Measurements from ENCODE around the gene MILR1. TPM values are rescaled to one million over a fixed set of nuclear protein-coding genes. Genes with fewer than 3 reads are reported as not detected.
"Not testable (repeated sequence)": the region's sequence is repeated elsewhere in the genome, so short reads cannot be mapped to it uniquely, and the experiment has no call there.

Gene MILR1
- total and polyA plus RNA-seq, 4 donors, result 1.2 to 3.8 (median 1.9) TPM

- H3K27me3 ChIP-seq (ENCODE audit: control insufficient read depth in 4 of 4, insufficient read depth in 4 of 4, low read length in 3 of 4), result no peaks in the 10 kb centered on the region
- H3K9ac ChIP-seq (ENCODE audit: low read depth in 1 of 2, low read length in 2 of 2), result no peak overlapping the region
- TF ChIP-seq GABPA (IDR thresholded peaks at IDR 0.05 in 1 of 2, conservative IDR thresholded peaks at IDR 0.05 in 1 of 2), result no peak
- TF ChIP-seq, protein P1, sequence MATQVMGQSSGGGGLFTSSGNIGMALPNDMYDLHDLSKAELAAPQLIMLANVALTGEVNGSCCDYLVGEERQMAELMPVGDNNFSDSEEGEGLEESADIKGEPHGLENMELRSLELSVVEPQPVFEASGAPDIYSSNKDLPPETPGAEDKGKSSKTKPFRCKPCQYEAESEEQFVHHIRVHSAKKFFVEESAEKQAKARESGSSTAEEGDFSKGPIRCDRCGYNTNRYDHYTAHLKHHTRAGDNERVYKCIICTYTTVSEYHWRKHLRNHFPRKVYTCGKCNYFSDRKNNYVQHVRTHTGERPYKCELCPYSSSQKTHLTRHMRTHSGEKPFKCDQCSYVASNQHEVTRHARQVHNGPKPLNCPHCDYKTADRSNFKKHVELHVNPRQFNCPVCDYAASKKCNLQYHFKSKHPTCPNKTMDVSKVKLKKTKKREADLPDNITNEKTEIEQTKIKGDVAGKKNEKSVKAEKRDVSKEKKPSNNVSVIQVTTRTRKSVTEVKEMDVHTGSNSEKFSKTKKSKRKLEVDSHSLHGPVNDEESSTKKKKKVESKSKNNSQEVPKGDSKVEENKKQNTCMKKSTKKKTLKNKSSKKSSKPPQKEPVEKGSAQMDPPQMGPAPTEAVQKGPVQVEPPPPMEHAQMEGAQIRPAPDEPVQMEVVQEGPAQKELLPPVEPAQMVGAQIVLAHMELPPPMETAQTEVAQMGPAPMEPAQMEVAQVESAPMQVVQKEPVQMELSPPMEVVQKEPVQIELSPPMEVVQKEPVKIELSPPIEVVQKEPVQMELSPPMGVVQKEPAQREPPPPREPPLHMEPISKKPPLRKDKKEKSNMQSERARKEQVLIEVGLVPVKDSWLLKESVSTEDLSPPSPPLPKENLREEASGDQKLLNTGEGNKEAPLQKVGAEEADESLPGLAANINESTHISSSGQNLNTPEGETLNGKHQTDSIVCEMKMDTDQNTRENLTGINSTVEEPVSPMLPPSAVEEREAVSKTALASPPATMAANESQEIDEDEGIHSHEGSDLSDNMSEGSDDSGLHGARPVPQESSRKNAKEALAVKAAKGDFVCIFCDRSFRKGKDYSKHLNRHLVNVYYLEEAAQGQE (IDR thresholded peaks at IDR 0.05), result no peak
- no peak for TF ChIP-seq NR2F2 (IDR thresholded peaks at IDR 0.05)
- TF ChIP-seq, protein P2, sequence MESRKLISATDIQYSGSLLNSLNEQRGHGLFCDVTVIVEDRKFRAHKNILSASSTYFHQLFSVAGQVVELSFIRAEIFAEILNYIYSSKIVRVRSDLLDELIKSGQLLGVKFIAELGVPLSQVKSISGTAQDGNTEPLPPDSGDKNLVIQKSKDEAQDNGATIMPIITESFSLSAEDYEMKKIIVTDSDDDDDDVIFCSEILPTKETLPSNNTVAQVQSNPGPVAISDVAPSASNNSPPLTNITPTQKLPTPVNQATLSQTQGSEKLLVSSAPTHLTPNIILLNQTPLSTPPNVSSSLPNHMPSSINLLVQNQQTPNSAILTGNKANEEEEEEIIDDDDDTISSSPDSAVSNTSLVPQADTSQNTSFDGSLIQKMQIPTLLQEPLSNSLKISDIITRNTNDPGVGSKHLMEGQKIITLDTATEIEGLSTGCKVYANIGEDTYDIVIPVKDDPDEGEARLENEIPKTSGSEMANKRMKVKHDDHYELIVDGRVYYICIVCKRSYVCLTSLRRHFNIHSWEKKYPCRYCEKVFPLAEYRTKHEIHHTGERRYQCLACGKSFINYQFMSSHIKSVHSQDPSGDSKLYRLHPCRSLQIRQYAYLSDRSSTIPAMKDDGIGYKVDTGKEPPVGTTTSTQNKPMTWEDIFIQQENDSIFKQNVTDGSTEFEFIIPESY (IDR thresholded peaks at IDR 0.05), result no peak
- no peak for TF ChIP-seq CTCF (IDR thresholded peaks at IDR 0.05; ENCODE audit: low read depth, low read length, missing input control)
- no peak for TF ChIP-seq HNF4G (IDR thresholded peaks at IDR 0.05)
- no peak for TF ChIP-seq EGR1 (IDR thresholded peaks at IDR 0.05; ENCODE audit: low read depth in 2 of 2)
- TF ChIP-seq FOXA1 (IDR thresholded peaks at IDR 0.05), result no peak
- TF ChIP-seq SP1 (IDR thresholded peaks at IDR 0.05), result no peak
- no peak for TF ChIP-seq RXRA (IDR thresholded peaks at IDR 0.05)
- H3K4me1 ChIP-seq (ENCODE audit: control insufficient read depth in 4 of 4, insufficient read depth in 4 of 4, low read length in 3 of 4), result peaks cover 0 to 2% (median 0%) of the 10 kb centered on the region in 4 donors
- H3K27ac ChIP-seq (ENCODE audit: low read depth in 1 of 2, low read length in 2 of 2), result no peak overlapping the region
- H3K9me3 ChIP-seq (ENCODE audit: control insufficient read depth in 4 of 4, low read length in 3 of 4), result no peaks in the 10 kb centered on the region
- 92% methylated on average over 6 of the region's 6 CpGs for WGBS
- H3K4me3 ChIP-seq (ENCODE audit: low read depth in 1 of 3, low read length in 3 of 3), result no peak overlapping the region
- DNase-seq (ENCODE audit: low spot score), result no peak
- H3K36me3 ChIP-seq (ENCODE audit: control insufficient read depth in 4 of 4, insufficient read depth in 3 of 4, low read depth in 1 of 4, low read length in 3 of 4), result no peaks in the 10 kb centered on the region
Observed at GRCh38 chr17:64459284-64459747, 10.4 kb downstream of the MILR1 start.

DNA sequence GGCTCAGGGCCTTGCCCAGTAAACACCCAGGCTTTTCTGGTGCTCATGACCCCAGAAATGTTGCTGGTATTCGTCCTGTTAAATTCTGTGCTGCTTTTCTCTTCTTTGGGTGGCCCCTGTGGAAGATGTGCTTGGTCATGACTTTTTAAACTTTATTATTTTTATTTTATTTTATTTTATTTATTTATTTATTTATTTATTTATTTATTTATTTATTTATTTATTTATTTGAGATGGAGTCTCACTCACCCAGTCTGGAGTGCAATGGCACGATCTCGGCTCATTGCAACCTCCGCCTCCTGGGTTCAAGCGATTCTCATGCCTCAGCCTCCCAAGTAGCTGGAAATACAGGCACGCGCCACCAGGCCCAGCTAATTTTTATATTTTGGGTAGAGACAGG, 10.9 kb downstream of the MILR1 start:
- H3K9ac ChIP-seq (ENCODE audit: low read depth in 1 of 2, low read length in 2 of 2); H3K9me3 ChIP-seq (ENCODE audit: control insufficient read depth in 4 of 4, low read length in 3 of 4); H3K4me1 ChIP-seq (ENCODE audit: control insufficient read depth in 4 of 4, insufficient read depth in 4 of 4, low read length in 3 of 4); H3K27ac ChIP-seq (ENCODE audit: low read depth in 1 of 2, low read length in 2 of 2); H3K4me3 ChIP-seq (ENCODE audit: low read depth in 1 of 3, low read length in 3 of 3); DNase-seq (ENCODE audit: low spot score); H3K36me3 ChIP-seq (ENCODE audit: control insufficient read depth in 4 of 4, insufficient read depth in 3 of 4, low read depth in 1 of 4, low read length in 3 of 4); H3K27me3 ChIP-seq (ENCODE audit: control insufficient read depth in 4 of 4, insufficient read depth in 4 of 4, low read length in 3 of 4): not testable (repeated sequence)
- 98% methylated on average over 7 of the region's 7 CpGs for WGBS

DNA sequence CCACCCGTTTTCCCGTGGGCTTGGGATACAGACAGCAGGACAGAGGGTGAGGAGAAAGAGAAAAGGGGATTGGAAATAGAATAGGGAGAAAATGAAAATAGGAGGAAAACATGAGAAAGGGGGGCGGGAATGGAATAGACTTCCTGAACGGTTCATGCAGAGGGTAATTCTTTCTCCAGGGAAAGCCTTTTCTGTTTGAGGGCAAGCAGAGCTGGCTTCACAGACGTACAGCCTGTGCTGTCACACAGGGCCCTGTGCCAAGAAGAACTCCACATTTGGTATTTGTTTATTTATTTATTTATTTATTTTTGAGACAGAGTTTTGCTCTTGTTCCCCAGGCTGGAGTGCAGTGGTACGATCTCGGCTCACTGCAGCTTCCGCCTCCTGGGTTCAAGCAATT, 12.0 kb downstream of the MILR1 start:
- no peaks in the 10 kb centered on the region for H3K36me3 ChIP-seq (ENCODE audit: control insufficient read depth in 4 of 4, insufficient read depth in 3 of 4, low read depth in 1 of 4, low read length in 3 of 4)
- 82% methylated on average over 8 of the region's 8 CpGs for WGBS
- H3K4me1 ChIP-seq (ENCODE audit: control insufficient read depth in 4 of 4, insufficient read depth in 4 of 4, low read length in 3 of 4), result peaks cover 0 to 2% (median 0%) of the 10 kb centered on the region in 4 donors
- no peak for DNase-seq (ENCODE audit: low spot score)
- peak overlapping the region in 1 of 2 donors; percentile 20 for H3K27ac ChIP-seq (ENCODE audit: low read depth in 1 of 2, low read length in 2 of 2)
- no peak overlapping the region for H3K9ac ChIP-seq (ENCODE audit: low read depth in 1 of 2, low read length in 2 of 2)
- no peaks in the 10 kb centered on the region for H3K9me3 ChIP-seq (ENCODE audit: control insufficient read depth in 4 of 4, low read length in 3 of 4)
- TF ChIP-seq RAD21 (IDR thresholded peaks at IDR 0.05) (no peak), SP1 (IDR thresholded peaks at IDR 0.05) (no peak), CTCF (IDR thresholded peaks at IDR 0.05; ENCODE audit: low read depth, low read length, missing input control) (no peak), GABPA (IDR thresholded peaks at IDR 0.05 in 1 of 2, conservative IDR thresholded peaks at IDR 0.05 in 1 of 2) (no peak), EGR1 (IDR thresholded peaks at IDR 0.05; ENCODE audit: low read depth in 2 of 2) (no peak), FOXA1 (IDR thresholded peaks at IDR 0.05) (no peak), RXRA (IDR thresholded peaks at IDR 0.05) (peak in 1 of 2 donors; percentile 21)
- TF ChIP-seq, protein P2 (IDR thresholded peaks at IDR 0.05), result no peak
- no peaks in the 10 kb centered on the region for H3K27me3 ChIP-seq (ENCODE audit: control insufficient read depth in 4 of 4, insufficient read depth in 4 of 4, low read length in 3 of 4)
- H3K4me3 ChIP-seq (ENCODE audit: low read depth in 1 of 3, low read length in 3 of 3), result no peak overlapping the region

All from liver (tissue), 9 donors.